GM12891 (cell line): ENCODE results near the gene C1QC.

Experiments
- DNase-seq: peaks from one replicate; pipeline ENCODE4 v3.0.0; 2011; ENCODE audit warnings: low spot score; ENCODE audit not compliant: insufficient read length
- FAIRE-seq: peaks from 2 replicates; lab custom pipeline; 2011; peaks lifted over from hg19 to GRCh38; lab: Jason Lieb, UNC
- PAX5 ChIP-seq: IDR thresholded peaks from 2 replicates; pipeline ENCODE4 v1.6.1; 2011; ENCODE audit warnings: low read length, moderate library complexity, mild to moderate bottlenecking; ENCODE audit not compliant: insufficient read depth, severe bottlenecking
- POLR2A ChIP-seq: IDR thresholded peaks from 2 replicates; pipeline ENCODE4 v1.6.1; 2011; ENCODE audit warnings: low read depth, low read length, control low read depth
- POLR2AphosphoS5 ChIP-seq: IDR thresholded peaks from 2 replicates; pipeline ENCODE4 v1.6.1; 2011; ENCODE audit warnings: low read depth, low read length, control low read depth
- POU2F2 ChIP-seq: IDR thresholded peaks from 2 replicates; pipeline ENCODE4 v1.6.1; 2011; ENCODE audit warnings: low read depth, mild to moderate bottlenecking, control low read depth, low read length, moderate library complexity
- SPI1 ChIP-seq: IDR thresholded peaks from 2 replicates; pipeline ENCODE4 v1.6.1; 2011; ENCODE audit warnings: low read depth, low read length, control low read depth
- TAF1 ChIP-seq: IDR thresholded peaks from 2 replicates; pipeline ENCODE4 v1.6.1; 2011; ENCODE audit warnings: low read depth, low read length, control low read depth

C1QC gene

GRCh38 chr1:22602060-22602740 is 41.2 kb upstream of the C1QC start:
- DNase-seq (no peak), FAIRE-seq (no peak)
- TF ChIP-seq POU2F2 (no peak), POLR2A (no peak), PAX5 (no peak), POLR2AphosphoS5 (no peak), SPI1 (no peak), TAF1 (no peak)

DNA sequence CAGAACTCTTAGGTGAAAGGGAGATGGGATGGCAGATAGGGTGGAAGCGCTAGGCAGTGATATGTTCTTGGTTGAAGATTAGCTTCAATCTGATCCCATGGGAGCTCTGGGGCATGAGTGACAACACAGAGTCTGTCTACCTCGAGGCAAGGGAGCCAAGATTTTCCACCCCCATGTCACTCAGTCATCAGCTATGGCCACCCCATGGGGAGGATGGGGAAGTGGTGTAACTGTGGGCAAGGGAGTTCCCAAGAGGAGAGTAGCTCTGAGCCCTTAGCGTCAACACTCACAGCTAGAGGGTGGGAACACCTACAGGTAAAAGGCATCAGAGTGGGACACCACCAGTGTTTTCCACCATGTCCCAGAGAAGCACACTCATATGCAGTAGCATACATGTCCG is 37.3 kb upstream of the C1QC start:
- FAIRE-seq (no peak), DNase-seq (no peak)
- TF ChIP-seq TAF1 (no peak), SPI1 (no peak), POLR2A (no peak), PAX5 (no peak), POU2F2 (no peak), POLR2AphosphoS5 (no peak)

DNA sequence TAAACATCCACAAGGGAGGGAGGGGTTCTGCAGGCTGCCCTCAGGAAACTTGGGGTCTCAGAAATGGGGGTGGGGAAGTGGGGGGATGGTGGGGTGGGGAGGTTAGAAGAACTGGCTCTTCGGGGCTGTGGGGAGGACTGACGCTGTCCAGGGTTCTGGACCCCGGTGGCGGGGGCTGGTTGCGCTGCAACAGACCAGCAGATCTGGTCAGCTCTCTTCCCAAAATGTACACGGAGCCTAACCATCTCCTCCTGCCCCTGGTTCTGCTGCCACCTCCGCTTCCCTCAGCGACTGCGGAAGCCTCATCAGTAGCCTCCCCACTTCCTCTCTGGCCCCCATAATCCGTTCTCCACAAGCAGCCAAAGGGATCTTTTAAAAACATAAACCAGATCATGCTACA is 36.3 kb upstream of the C1QC start:
- DNase-seq (no peak), FAIRE-seq (no peak)
- no peak for TF ChIP-seq POLR2AphosphoS5
- TF ChIP-seq SPI1, result no peak

GRCh38 chr1:22608361-22608760 is 35.1 kb upstream of the C1QC start:
- TF ChIP-seq POLR2A (no peak), PAX5 (no peak), POLR2AphosphoS5 (no peak), POU2F2 (no peak), SPI1 (no peak), TAF1 (no peak)
- DNase-seq, result no peak
- no peak for FAIRE-seq

GRCh38 chr1:22609291-22609690 is 34.1 kb upstream of the C1QC start:
- TF ChIP-seq SPI1 (no peak), POLR2AphosphoS5 (no peak), POLR2A (no peak), TAF1 (no peak), PAX5 (no peak), POU2F2 (no peak)
- FAIRE-seq (no peak), DNase-seq (no peak)

DNA sequence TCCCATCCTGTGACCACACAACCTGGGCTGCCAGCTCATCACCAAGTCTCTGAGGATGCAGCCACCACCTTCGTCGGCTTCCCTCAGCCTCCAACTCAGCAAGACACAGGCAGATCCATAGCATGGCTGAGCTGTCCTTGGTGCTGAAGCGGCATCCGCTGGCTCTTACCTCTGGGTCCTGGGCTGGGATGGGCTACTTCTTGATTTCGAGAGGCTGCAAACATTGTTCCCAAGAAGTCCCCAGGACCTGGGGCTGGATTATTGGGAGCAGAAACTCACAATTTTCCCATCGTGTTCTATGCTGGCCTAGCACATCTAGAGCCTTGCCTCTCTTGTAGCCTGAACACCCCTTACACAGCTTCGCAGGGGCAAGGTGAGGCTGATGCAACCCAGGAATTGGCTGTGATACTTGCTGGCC is 31.9 kb upstream of the C1QC start:
- TF ChIP-seq TAF1 (no peak), PAX5 (no peak), POLR2A (no peak), SPI1 (no peak), POLR2AphosphoS5 (no peak), POU2F2 (no peak)
- FAIRE-seq (no peak), DNase-seq (no peak)

DNA sequence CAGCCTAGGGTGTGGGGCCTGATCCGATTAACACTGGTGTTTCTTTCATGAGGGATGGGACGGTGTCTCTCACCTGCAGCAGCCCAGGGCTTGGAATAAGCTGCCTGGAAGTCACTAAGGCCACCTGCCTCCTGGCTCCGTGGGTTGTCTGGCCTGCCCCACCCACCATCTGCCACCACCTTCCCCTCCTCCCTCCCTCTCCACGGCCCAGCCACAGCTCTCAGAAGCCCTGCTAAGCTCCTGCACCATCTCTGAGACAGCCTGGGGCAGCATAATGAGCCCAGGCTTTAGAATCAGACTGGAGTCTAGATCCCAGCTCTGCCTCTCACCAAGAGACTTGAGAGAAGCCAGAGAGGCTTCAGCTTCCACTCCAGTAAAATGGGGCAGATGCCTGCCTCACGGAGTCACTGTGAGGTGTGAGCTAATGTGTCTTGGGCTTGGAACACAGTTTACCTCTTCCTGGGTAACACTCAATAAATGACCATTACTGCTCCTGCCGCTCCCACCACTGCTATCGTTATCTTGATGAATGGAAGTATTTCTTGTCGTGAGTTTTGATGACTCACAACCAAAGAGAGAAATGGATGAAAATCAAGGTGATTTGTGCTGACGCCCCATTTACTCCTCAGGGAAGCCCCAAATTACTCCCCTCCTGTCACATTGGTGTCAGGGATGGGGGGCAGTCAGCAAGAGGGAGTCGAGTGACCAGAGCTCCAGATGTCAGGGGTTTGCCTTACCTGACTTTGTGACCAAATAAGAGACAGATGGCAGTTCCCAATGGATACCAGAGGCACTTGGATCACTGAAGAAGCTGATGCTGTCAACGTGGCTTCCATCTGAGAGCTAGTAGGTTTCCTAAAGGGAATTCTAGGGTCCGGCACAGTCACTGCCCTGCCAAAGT is 30.5 kb upstream of the C1QC start:
- FAIRE-seq, result no peak
- no peak for DNase-seq
- TF ChIP-seq TAF1, result no peak
- TF ChIP-seq POLR2A, result no peak
- TF ChIP-seq POU2F2, result no peak

- no peak for FAIRE-seq
- DNase-seq, result no peak
- no peak for TF ChIP-seq POLR2AphosphoS5
- no peak for TF ChIP-seq SPI1
- TF ChIP-seq POU2F2, result no peak
- TF ChIP-seq PAX5, result no peak
- TF ChIP-seq POLR2A, result no peak
- TF ChIP-seq TAF1, result no peak
Observed at GRCh38 chr1:22613572-22613918, 29.9 kb upstream of the C1QC start.

DNA sequence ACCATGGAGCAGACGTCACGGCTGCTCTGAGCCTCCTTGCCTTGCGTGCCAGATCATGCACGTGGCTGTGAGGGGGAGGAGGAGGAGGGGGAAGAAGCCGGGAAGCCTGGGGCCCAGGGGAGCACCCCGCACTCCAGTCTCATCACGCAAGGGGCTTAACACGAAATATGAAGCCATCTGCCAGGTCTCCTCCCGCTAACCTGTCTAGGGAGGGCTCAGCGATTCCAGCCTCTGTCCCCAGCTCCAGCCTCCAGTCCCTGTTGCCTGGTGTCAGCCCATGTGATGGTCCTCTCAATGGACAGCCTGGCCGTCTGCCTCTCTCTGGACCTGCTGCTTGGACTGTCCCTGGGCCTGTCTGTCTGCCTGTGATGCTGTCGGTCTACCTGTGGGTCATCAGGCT is 29.5 kb upstream of the C1QC start:
- FAIRE-seq (no peak), DNase-seq (no peak)
- TF ChIP-seq POLR2A (no peak), PAX5 (no peak), SPI1 (no peak), POU2F2 (no peak), POLR2AphosphoS5 (no peak), TAF1 (no peak)

DNA sequence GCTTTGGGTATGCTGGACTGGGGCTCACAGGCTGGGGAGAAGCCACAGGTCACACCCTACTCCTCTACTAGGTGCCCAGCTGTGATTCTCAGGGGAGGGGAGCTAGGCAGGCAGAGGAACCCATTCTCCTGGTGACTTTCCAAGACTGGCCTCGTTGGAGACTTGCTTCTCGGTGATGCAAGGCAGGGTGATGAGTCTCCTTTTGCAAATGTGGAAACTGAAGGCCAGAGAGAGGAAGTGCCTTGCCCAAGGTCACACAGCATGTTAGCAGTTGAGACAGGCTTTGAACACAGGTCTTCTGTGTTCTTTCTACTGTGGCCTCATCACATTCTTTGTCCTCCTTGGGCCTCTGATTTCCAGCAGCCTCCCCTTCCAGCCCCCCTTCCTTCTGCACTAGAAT is 27.5 kb upstream of the C1QC start:
- FAIRE-seq (no peak), DNase-seq (no peak)
- TF ChIP-seq TAF1, result no peak
- TF ChIP-seq POLR2A, result no peak
- no peak for TF ChIP-seq SPI1
- TF ChIP-seq POLR2AphosphoS5, result no peak
- no peak for TF ChIP-seq POU2F2
- TF ChIP-seq PAX5, result no peak
